RWPE2 (cell line): Measurements from ENCODE around the gene CFAP20.

ENCODE experiments used
- ATAC-seq: fragments of 200-7000 bp; cut with Tn5 transposase; 3 replicates; pipeline ENCODE4 v1.9.1; 2021; ENCODE audit warnings: low read depth
- DNase-seq: peaks from one replicate; pipeline ENCODE4 v3.0.0-alpha.2; 2020; ENCODE audit warnings: low spot score
- H3K27ac ChIP-seq: fragments of 450-650 bp; 2 replicates; pipeline ENCODE4 v1.5.1; 2017; ENCODE audit warnings: mild to moderate bottlenecking; ENCODE audit not compliant: poor library complexity, severe bottlenecking
- H3K27me3 ChIP-seq: fragments of 250-450 bp; sonication (Bioruptor Pico); 2 replicates; pipeline ENCODE4 v1.5.1; 2021; ENCODE audit warnings: mild to moderate bottlenecking, moderate library complexity; ENCODE audit not compliant: insufficient read depth, poor library complexity, severe bottlenecking
- H3K36me3 ChIP-seq: fragments of 250-450 bp; sonication (Bioruptor Pico); 2 replicates; pipeline ENCODE4 v1.5.1; 2020; ENCODE audit warnings: low read depth, mild to moderate bottlenecking, moderate library complexity
- H3K4me1 ChIP-seq: fragments of 250-450 bp; sonication (Bioruptor Pico); 2 replicates; pipeline ENCODE4 v1.5.1; 2021; ENCODE audit warnings: mild to moderate bottlenecking, moderate library complexity; ENCODE audit not compliant: insufficient read depth, poor library complexity, severe bottlenecking
- H3K4me3 ChIP-seq: fragments of 250-450 bp; sonication (Bioruptor Pico); 2 replicates; pipeline ENCODE4 v1.5.1; 2021; ENCODE audit warnings: mild to moderate bottlenecking, moderate library complexity; ENCODE audit not compliant: severe bottlenecking
- H3K9me3 ChIP-seq: fragments of 250-450 bp; sonication (Bioruptor Pico); 2 replicates; pipeline ENCODE4 v1.5.1; 2021; ENCODE audit warnings: mild to moderate bottlenecking, moderate library complexity; ENCODE audit not compliant: severe bottlenecking
- CTCF ChIP-seq: fragments of 450-650 bp; IDR thresholded peaks from one replicate; pipeline ENCODE4 v1.5.1; 2017; ENCODE audit warnings: mild to moderate bottlenecking, moderate library complexity; ENCODE audit not compliant: poor library complexity, severe bottlenecking

The CFAP20 gene

GRCh38 chr16:58102665-58103392, 26.4 kb downstream of the CFAP20 start:
- no peaks in the 10 kb centered on the region for H3K27me3 ChIP-seq
- H3K4me3 ChIP-seq: no peak overlapping the region
- H3K9me3 ChIP-seq: no peaks in the 10 kb centered on the region
- ATAC-seq (no peak), DNase-seq (no peak)
- no peaks in the 10 kb centered on the region for H3K36me3 ChIP-seq
- peaks cover 3% of the 10 kb centered on the region for H3K4me1 ChIP-seq
- TF ChIP-seq CTCF: no peak
- H3K27ac ChIP-seq: no peak overlapping the region

GRCh38 chr16:58099956-58100300, 29.3 kb downstream of the CFAP20 start:
- Histone ChIP-seq H3K27me3 (no peaks in the 10 kb centered on the region), H3K4me1 (peaks cover 3% of the 10 kb centered on the region), H3K4me3 (no peak overlapping the region), H3K9me3 (no peaks in the 10 kb centered on the region), H3K36me3 (no peaks in the 10 kb centered on the region), H3K27ac (no peak overlapping the region)
- no peak for TF ChIP-seq CTCF
- DNase-seq (peak; percentile 37), ATAC-seq (no peak)

GRCh38 chr16:58099097-58099955, 29.9 kb downstream of the CFAP20 start:
- TF ChIP-seq CTCF: no peak

DNA sequence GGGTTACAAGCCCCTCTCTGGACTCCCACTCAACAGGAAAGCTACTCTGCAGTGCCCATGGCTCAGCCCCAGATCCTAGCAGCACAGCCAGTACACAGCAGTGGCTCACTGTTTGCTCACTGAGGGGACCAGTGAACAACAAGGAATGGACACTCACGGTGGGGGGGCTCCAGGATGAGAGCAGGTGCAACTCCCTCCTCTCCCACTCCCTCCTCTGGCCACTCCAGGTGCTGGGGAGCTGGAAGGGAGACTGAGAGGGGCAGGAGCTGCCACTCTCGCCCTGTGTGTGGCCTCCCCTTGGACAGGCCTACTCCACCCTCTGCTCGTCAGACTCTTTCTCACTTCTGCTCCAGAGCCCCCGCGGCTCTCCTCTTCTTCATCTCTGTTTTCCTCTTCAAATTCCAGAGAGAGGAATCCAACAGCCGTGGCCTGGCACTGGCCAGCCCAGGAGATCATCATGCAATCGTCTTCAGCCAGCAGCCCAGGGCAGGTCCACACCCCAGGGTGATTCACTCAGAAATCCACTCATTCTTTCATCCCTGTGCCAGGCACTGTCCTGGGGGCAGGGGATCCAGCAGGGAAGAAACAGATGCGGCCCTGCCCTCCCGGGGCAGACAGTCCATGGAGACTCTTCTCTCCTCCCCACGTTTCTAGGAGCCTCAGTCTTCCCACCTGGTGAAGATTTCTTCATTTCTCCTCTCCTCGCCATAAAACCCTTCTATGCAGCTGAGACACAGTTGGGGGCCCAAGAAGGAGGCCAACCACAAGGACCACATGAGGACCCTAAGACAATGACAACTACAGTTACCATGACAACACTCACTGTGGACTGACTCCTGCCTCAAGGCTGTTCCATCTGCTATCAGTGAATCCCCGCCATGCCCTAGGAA, 30.7 kb downstream of the CFAP20 start:
- Histone ChIP-seq H3K9me3 (no peaks in the 10 kb centered on the region), H3K27ac (no peak overlapping the region), H3K4me3 (no peak overlapping the region), H3K36me3 (no peaks in the 10 kb centered on the region), H3K27me3 (no peaks in the 10 kb centered on the region), H3K4me1 (peaks cover 3% of the 10 kb centered on the region)
- TF ChIP-seq CTCF: no peak
- ATAC-seq: peak; percentile 97
- peak; percentile 30 for DNase-seq

More at GRCh38 chr16:58099097-58099955, 29.9 kb downstream of the CFAP20 start:
- Histone ChIP-seq H3K9me3 (no peaks in the 10 kb centered on the region), H3K27me3 (no peaks in the 10 kb centered on the region), H3K4me3 (no peak overlapping the region), H3K36me3 (no peaks in the 10 kb centered on the region), H3K27ac (no peak overlapping the region), H3K4me1 (peaks cover 3% of the 10 kb centered on the region)
- DNase-seq (peak; percentile 6), ATAC-seq (no peak)
